Keratinocyte (primary cell): ENCODE data around the gene GAB1.

Source experiments
- CTCF ChIP-seq, 3 experiments: IDR thresholded peaks in 1 of 3; conservative IDR thresholded peaks in 1 of 3; optimal IDR thresholded peaks in 1 of 3; 2 replicates in 2 of 3; 3 replicates in 1 of 3; pipeline versions ENCODE3 to v1.5.1; 2011; ENCODE audit warnings: low read length in 3 of 3, mild to moderate bottlenecking in 3 of 3, moderate library complexity in 2 of 3, control low read depth in 1 of 3, inconsistent platforms in 1 of 3; ENCODE audit not compliant: insufficient read depth in 2 of 3; ENCODE audit errors: extremely low read depth in 1 of 3
- EZH2 ChIP-seq: IDR thresholded peaks from one replicate; pipeline ENCODE4 v1.6.1; 2012; ENCODE audit warnings: inconsistent platforms, mild to moderate bottlenecking, low read length, moderate library complexity

DNA sequence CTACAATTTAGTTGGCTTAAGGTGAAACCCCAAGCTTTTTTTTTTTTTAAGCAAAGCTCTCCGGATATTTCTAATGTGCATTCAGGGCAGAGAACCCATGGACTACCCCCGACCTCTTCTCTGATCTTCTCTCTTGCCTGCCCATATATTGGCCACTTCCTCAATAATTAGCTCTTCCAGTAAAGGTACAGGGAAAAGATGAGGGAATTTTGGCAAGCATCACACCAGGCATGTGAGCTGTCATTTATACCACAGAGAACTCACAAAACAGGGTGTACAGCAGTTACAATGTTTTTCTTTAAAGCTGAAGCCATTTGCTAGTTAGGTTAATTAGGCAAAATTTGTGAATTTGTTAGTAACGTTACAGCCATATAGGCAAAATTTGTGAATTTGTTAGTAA lies 73.3 kb downstream of the GAB1 start:
- TF ChIP-seq EZH2 (no peak), CTCF (optimal IDR thresholded peaks at IDR 0.05 in 1 of 3, IDR thresholded peaks at IDR 0.05 in 1 of 3, conservative IDR thresholded peaks at IDR 0.05 in 1 of 3; ENCODE audit: extremely low read depth in 1 of 3, insufficient read depth in 2 of 3, low read length in 3 of 3) (no peak)
